GM12801 (cell line): ENCODE results near the gene POU2AF2.

Experiments
- CTCF ChIP-seq: IDR thresholded peaks from one replicate; pipeline ENCODE4 v1.5.1; 2011; ENCODE audit warnings: control low read depth; ENCODE audit not compliant: insufficient read length; ENCODE audit errors: extremely low read depth

POU2AF2 gene

DNA sequence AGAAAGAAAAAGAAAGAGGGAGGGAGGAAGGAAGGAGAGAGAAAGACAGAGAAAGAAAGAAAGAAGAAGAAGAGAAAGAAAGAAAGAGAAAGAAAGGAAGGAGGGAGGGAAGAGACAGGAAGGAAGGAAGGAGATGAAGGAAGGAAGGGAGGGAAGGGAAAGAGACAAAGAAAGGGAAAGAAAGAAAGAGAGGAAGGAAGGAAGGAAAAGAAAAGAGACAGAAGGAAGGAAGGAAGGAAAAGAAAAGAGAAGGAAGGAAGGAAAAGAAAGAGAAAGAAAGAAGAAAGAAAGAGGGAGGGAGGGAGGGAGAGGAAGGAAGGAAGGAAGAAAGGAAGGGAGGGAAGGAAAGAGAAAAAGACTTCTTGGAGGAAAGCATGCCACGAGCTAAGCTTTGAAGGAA is 19.1 kb downstream of the POU2AF2 start:
- no peak for TF ChIP-seq CTCF

DNA sequence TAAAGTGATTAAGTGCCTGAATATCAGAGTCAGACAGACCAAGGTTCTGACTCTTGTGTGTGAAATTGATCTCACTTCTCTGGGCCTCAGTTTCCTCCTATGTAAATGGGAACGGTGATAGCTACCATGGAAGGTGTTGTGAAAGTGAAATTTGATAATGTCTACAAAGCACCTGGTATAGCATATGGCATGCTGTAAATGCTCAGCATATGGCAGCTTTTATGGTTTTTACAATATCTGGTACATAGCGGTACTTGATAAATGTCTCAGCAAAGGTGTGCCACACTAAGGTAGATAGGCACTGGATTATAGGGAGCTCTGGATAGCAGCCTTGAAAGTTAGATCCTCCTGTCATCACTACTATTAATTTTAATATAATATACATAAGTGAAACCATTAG is 19.9 kb downstream of the POU2AF2 start:
- TF ChIP-seq CTCF = no peak

- no peak for TF ChIP-seq CTCF
Observed at GRCh38 chr11:111269146-111269868, 23.8 kb downstream of the POU2AF2 start.

- no peak for TF ChIP-seq CTCF
Observed at GRCh38 chr11:111272420-111272819, 26.9 kb downstream of the POU2AF2 start.

DNA sequence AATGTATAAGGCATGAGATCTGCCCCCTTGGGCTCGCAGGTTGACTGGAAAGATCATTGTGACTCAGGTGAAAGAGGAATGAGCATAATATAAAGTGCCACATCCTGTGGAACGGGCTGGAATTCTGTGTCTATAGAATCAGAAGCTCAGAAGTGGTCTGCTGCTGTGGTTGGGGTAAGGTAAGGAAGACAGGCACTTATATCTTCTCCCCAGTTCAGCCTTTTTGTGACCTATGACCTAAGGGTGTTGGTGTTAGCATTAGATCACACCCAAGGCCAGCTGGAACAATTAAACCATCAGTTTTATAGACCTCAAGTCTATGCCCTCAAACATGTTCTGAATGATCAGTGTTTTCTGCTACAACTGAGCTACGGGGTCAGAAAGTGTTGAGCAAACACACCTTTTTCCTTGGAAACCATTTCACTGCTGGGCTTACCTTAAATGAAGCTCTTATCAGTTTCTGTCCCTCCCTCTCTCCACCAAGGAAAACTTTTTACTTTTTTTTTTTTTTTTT is 37.1 kb downstream of the POU2AF2 start:
- TF ChIP-seq CTCF = no peak

DNA sequence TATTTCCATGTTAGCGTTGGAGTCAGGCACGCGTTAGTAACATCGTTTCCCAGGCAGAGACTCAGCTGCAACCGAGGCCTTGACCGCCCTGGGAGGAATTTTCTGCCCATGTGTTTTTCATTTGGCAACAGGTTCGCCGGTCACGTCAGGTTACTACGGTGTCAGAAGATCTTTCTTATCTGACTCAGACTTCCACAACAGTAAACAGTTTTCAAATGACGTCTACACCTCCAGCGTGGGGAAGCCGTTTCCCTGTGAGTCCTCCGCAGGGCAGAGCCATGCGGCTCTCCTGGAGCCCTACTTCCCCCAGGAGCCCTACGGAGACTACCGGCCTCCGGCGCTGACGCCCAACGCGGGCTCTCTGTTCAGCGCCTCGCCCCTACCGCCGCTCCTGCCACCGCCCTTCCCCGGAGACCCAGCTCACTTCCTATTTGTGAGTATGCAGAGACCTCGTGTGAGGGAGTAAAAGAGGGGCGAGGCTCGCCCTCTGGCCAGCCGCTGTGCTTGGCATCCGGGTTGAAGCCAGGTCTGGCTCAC is 38.5 kb downstream of the POU2AF2 start:
- TF ChIP-seq CTCF = no peak

- TF ChIP-seq CTCF = no peak
Observed at GRCh38 chr11:111285189-111286091, 39.9 kb downstream of the POU2AF2 start.
